Vagina (tissue), 2 donors: ENCODE data around the gene GPR137. TPM values are rescaled to one million over a fixed set of nuclear protein-coding genes. Genes with fewer than 3 reads are reported as not detected.

Source experiments
- DNase-seq, 2 donors: peaks; one replicate each; pipeline ENCODE4 v3.0.0-alpha.2; 2017; ENCODE audit errors: extremely low spot score in 2 of 2
- H3K27ac ChIP-seq: fragments of 200-600 bp; sonication (generic); one replicate; pipeline ENCODE4 v1.5.1; 2019
- H3K27me3 ChIP-seq: fragments of 200-600 bp; sonication (generic); one replicate; pipeline ENCODE4 v1.5.1; 2019
- H3K36me3 ChIP-seq, 2 donors: fragments of 200-600 bp; sonication (generic); one replicate each; pipeline ENCODE4 v1.5.1; 2017 to 2019
- H3K4me1 ChIP-seq: fragments of 200-600 bp; sonication (generic); one replicate; pipeline ENCODE4 v1.5.1; 2019
- H3K4me3 ChIP-seq, 2 donors: fragments of 200-600 bp; sonication (generic); 1 replicate in 1 of 2; 2 replicates in 1 of 2; pipeline ENCODE4 v1.5.1; 2016 to 2019
- H3K9me3 ChIP-seq: fragments of 200-600 bp; sonication (generic); one replicate; pipeline ENCODE4 v1.5.1; 2019
- POLR2A ChIP-seq, 2 donors: fragments of 450-650 bp; IDR thresholded peaks; one replicate each; pipeline ENCODE4 v1.6.1; 2017; ENCODE audit warnings: antibody characterized with exemption in 2 of 2, mild to moderate bottlenecking in 2 of 2, moderate library complexity in 2 of 2
- POLR2AphosphoS5 ChIP-seq, 2 donors: sonication (generic); formaldehyde crosslinking; IDR thresholded peaks; one replicate each; pipeline ENCODE4 v1.9.0; 2017; ENCODE audit warnings: antibody characterized with exemption in 2 of 2, mild to moderate bottlenecking in 2 of 2, low read depth in 1 of 2; ENCODE audit not compliant: insufficient read depth in 1 of 2
- intact Hi-C: fragments of 100-400 bp; cut with DNase I; formaldehyde crosslinking; loops from one replicate; pipeline ENCODE4 v1.15.1; 2023
- total RNA-seq: library from RNA; depleted of rRNA; stranded (reverse); fragments of >200 nt; gene quantifications from one replicate; pipeline ENCODE4 v1.2.3, GENCODE V29; 2016
- TF ChIP-seq, protein P1 (sequence below), 3 experiments: fragments of 450-650 bp in 2 of 3; fragments of 200-600 bp in 1 of 3; sonication (generic) in 1 of 3; IDR thresholded peaks; one replicate each; pipeline ENCODE4 v1.5.1; 2017 to 2019; ENCODE audit warnings: antibody characterized with exemption in 3 of 3, mild to moderate bottlenecking in 2 of 3, moderate library complexity in 2 of 3

The GPR137 gene
- total RNA-seq, 1 donor from 2014 or later, result 20.6 TPM

DNA sequence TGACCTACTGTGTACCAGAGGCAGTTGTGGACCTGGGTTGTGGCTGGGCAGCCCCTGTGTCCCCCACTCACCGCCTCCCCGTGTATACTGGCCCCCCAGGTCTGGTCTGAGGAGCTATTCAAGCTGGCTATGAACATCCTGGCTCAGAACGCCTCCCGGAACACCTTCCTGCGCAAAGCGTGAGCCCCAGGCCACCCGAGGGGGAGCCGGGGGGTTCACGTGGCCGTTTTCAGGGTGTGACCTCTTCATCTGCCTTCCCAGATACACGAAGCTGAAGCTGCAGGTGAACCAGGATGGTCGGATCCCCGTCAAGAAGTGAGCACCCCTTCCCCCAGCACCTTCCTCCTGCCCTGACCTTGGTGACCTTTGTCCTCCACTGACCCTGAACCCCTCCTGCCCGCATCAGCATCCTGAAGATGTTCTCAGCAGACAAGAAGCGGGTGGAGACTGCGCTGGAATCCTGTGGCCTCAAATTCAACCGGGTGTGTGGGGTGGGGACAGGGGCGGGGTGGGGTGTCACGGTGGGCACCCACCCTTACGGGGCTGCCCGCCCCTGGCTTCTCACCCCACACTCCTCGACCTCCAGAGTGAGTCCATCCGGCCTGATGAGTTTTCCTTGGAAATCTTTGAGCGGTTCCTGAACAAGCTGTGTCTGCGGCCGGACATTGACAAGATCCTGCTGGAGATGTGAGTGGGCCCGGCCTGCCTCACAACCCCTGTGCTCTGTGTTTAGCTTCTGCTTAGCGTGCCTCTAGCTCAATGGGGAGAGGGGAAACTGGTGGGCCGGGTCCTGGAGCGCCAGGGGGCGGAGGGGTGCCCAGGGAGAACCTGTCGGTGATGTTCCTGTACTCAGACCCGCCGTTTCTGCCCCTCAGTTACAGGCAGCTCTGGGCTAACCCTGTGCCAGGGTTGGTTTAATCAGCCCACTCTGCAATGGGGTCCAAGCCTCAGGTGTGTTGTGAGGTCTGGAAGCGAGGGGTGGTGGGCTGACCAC, 30.2 kb upstream of the GPR137 start:
- H3K4me3 ChIP-seq, result no peak overlapping the region
- intact Hi-C loops, result no loop called here
- H3K36me3 ChIP-seq, result peaks cover 0 to 33% of the 10 kb centered on the region in 2 donors
- H3K27me3 ChIP-seq, result no peaks in the 10 kb centered on the region
- TF ChIP-seq, protein P1, sequence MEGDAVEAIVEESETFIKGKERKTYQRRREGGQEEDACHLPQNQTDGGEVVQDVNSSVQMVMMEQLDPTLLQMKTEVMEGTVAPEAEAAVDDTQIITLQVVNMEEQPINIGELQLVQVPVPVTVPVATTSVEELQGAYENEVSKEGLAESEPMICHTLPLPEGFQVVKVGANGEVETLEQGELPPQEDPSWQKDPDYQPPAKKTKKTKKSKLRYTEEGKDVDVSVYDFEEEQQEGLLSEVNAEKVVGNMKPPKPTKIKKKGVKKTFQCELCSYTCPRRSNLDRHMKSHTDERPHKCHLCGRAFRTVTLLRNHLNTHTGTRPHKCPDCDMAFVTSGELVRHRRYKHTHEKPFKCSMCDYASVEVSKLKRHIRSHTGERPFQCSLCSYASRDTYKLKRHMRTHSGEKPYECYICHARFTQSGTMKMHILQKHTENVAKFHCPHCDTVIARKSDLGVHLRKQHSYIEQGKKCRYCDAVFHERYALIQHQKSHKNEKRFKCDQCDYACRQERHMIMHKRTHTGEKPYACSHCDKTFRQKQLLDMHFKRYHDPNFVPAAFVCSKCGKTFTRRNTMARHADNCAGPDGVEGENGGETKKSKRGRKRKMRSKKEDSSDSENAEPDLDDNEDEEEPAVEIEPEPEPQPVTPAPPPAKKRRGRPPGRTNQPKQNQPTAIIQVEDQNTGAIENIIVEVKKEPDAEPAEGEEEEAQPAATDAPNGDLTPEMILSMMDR (IDR thresholded peaks at IDR 0.05), result no peak
- no peak for TF ChIP-seq POLR2A (IDR thresholded peaks at IDR 0.05)
- TF ChIP-seq POLR2AphosphoS5 (IDR thresholded peaks at IDR 0.05; ENCODE audit: insufficient read depth in 1 of 2, low read depth in 1 of 2), result no peak
- no peak overlapping the region for H3K27ac ChIP-seq
- peaks cover 33% of the 10 kb centered on the region for H3K4me1 ChIP-seq
- no peaks in the 10 kb centered on the region for H3K9me3 ChIP-seq
- no peak for DNase-seq

- TF ChIP-seq POLR2A (IDR thresholded peaks at IDR 0.05) (no peak), POLR2AphosphoS5 (IDR thresholded peaks at IDR 0.05; ENCODE audit: insufficient read depth in 1 of 2, low read depth in 1 of 2) (no peak)
- TF ChIP-seq, protein P1 (IDR thresholded peaks at IDR 0.05), result no peak
- no peak overlapping the region for H3K4me3 ChIP-seq
- H3K4me1 ChIP-seq, result peaks cover 25% of the 10 kb centered on the region
- H3K36me3 ChIP-seq, result peaks cover 0 to 38% of the 10 kb centered on the region in 2 donors
- H3K27ac ChIP-seq, result no peak overlapping the region
- no peak for DNase-seq
- no peaks in the 10 kb centered on the region for H3K9me3 ChIP-seq
- intact Hi-C loops, result no loop called here
- H3K27me3 ChIP-seq, result no peaks in the 10 kb centered on the region
These were observed 29.3 kb upstream of the GPR137 start for GRCh38 chr11:64256300-64256699.

DNA sequence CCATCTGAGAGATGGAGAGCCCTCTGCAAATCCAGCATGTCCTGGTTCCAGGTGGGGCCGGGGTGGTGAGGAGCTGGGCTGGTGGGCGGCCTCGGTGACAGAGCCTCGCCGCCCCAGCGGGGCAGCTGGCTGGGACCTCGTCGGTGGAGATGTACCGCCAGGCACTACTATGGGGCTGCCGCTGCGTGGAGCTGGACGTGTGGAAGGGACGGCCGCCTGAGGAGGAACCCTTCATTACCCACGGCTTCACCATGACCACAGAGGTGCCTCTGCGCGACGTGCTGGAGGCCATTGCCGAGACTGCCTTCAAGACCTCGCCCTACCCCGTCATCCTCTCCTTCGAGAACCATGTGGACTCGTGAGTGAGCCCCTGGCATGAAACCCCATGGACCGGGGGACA, 27.3 kb upstream of the GPR137 start:
- H3K9me3 ChIP-seq, result no peaks in the 10 kb centered on the region
- TF ChIP-seq POLR2AphosphoS5 (IDR thresholded peaks at IDR 0.05; ENCODE audit: insufficient read depth in 1 of 2, low read depth in 1 of 2), result no peak
- TF ChIP-seq, protein P1 (IDR thresholded peaks at IDR 0.05), result no peak
- TF ChIP-seq POLR2A (IDR thresholded peaks at IDR 0.05), result no peak
- DNase-seq, result no peak
- H3K27me3 ChIP-seq, result no peaks in the 10 kb centered on the region
- intact Hi-C loops, result no loop called here
- no peak overlapping the region for H3K27ac ChIP-seq
- H3K4me1 ChIP-seq, result peaks cover 7% of the 10 kb centered on the region
- no peak overlapping the region for H3K4me3 ChIP-seq
- H3K36me3 ChIP-seq, result peaks cover 0 to 56% of the 10 kb centered on the region in 2 donors

GRCh38 chr11:64258946-64259532, 26.6 kb upstream of the GPR137 start:
- Histone ChIP-seq H3K27me3 (no peaks in the 10 kb centered on the region), H3K4me3 (no peak overlapping the region), H3K4me1 (peaks cover under 1% of the 10 kb centered on the region), H3K36me3 (peaks cover 0 to 62% of the 10 kb centered on the region in 2 donors), H3K27ac (no peak overlapping the region), H3K9me3 (no peaks in the 10 kb centered on the region)
- intact Hi-C loops, result no loop called here
- TF ChIP-seq, protein P1 (IDR thresholded peaks at IDR 0.05), result no peak
- no peak for TF ChIP-seq POLR2A (IDR thresholded peaks at IDR 0.05)
- no peak for TF ChIP-seq POLR2AphosphoS5 (IDR thresholded peaks at IDR 0.05; ENCODE audit: insufficient read depth in 1 of 2, low read depth in 1 of 2)
- no peak for DNase-seq
